Colonic mucosa (tissue), 4 donors: ENCODE measurements around the gene CPT1B. TPM values are rescaled to one million over a fixed set of nuclear protein-coding genes. Genes with fewer than 3 reads are reported as not detected.

Experiments used
- DNase-seq: peaks from one replicate; pipeline ENCODE4 v3.0.0-alpha.2; 2020
- H3K27ac ChIP-seq: fragments of 200-600 bp; one replicate; pipeline ENCODE4 v1.8.0; 2021
- H3K27me3 ChIP-seq: fragments of 200-600 bp; one replicate; pipeline ENCODE4 v1.8.0; 2021
- H3K36me3 ChIP-seq: fragments of 200-600 bp; one replicate; pipeline ENCODE4 v1.8.0; 2021
- H3K4me1 ChIP-seq: fragments of 200-600 bp; one replicate; pipeline ENCODE4 v1.8.0; 2021; ENCODE audit warnings: mild to moderate bottlenecking
- H3K4me3 ChIP-seq: fragments of 200-600 bp; one replicate; pipeline ENCODE4 v1.8.0; 2021
- H3K9ac ChIP-seq, 2 donors: one replicate each; pipeline ENCODE4 v1.7.0; 2013; ENCODE audit warnings: control low read depth in 2 of 2, low read depth in 2 of 2, low read length in 2 of 2
- H3K9me3 ChIP-seq: fragments of 200-600 bp; one replicate; pipeline ENCODE4 v1.8.0; 2021
- CTCF ChIP-seq: fragments of 200-600 bp; IDR thresholded peaks from one replicate; pipeline ENCODE4 v1.8.0; 2022; ENCODE audit warnings: antibody characterized with exemption, mild to moderate bottlenecking
- intact Hi-C: fragments of 100-400 bp; cut with DNase I; formaldehyde crosslinking; loops from one replicate; pipeline ENCODE4 v1.14.1; 2022
- total RNA-seq, 2 donors: library from RNA; stranded (reverse); fragmentation: NEBNext Ultra II Directional in 1 of 2; extraction: Animal tissue kit (Norgen Biotek cat#: 25700) in 1 of 2; gene quantifications; one replicate each; pipeline ENCODE4 v1.2.1, GENCODE V29; 2021
- donor health status: healthy.
- donor health status: DM: no; HTN: no; CAD: no.
- donor health status: DM: no; HTN: no; CAD: no.

CPT1B gene
- total RNA-seq, 2 donors from 2014 or later: 20.1 to 21.7 TPM

- intact Hi-C loops: no loop called here
- H3K4me3 ChIP-seq: peak within 1 kb of the TSS; percentile 55
- no peaks in the 10 kb centered on the region for H3K36me3 ChIP-seq
- H3K27ac ChIP-seq: peak within 1 kb of the TSS; percentile 100
- H3K9me3 ChIP-seq: no peaks in the 10 kb centered on the region
- TF ChIP-seq CTCF: no peak
- DNase-seq: peak; percentile 89
- peaks cover 6% of the 10 kb centered on the region for H3K4me1 ChIP-seq
- peak within 1 kb of the TSS; percentile 95 to 98 for H3K9ac ChIP-seq
- H3K27me3 ChIP-seq: no peaks in the 10 kb centered on the region
These were observed 48.2 kb downstream of the CPT1B start, which contains the start of gene TYMP for GRCh38 chr22:50529897-50530579. TYMP (minus strand) TSS chr22:50530012; CDS start chr22:50529709, 303 bp downstream.

GRCh38 chr22:50529416-50529896 lies 48.8 kb downstream of the CPT1B start:
- Histone ChIP-seq H3K36me3 (no peaks in the 10 kb centered on the region), H3K9me3 (no peaks in the 10 kb centered on the region), H3K4me1 (peaks cover 6% of the 10 kb centered on the region), H3K4me3 (peak overlapping the region; percentile 55), H3K27me3 (no peaks in the 10 kb centered on the region), H3K9ac (peak overlapping the region; percentile 95 to 98), H3K27ac (peak overlapping the region; percentile 100)
- TF ChIP-seq CTCF: no peak
- intact Hi-C loops: no loop called here
- no peak for DNase-seq

GRCh38 chr22:50528682-50529415 lies 49.4 kb downstream of the CPT1B start:
- H3K9me3 ChIP-seq: no peaks in the 10 kb centered on the region
- no peak for DNase-seq
- no peaks in the 10 kb centered on the region for H3K27me3 ChIP-seq
- TF ChIP-seq CTCF: no peak
- peaks cover 12% of the 10 kb centered on the region for H3K4me1 ChIP-seq
- peak overlapping the region; percentile 95 to 98 for H3K9ac ChIP-seq
- H3K36me3 ChIP-seq: no peaks in the 10 kb centered on the region
- H3K27ac ChIP-seq: peak overlapping the region; percentile 100
- H3K4me3 ChIP-seq: peak overlapping the region; percentile 55
- intact Hi-C loops: no loop called here

GRCh38 chr22:50527921-50528681 lies 50.1 kb downstream of the CPT1B start:
- peak overlapping the region; percentile 55 for H3K4me3 ChIP-seq
- intact Hi-C loops: no loop called here
- no peak for TF ChIP-seq CTCF
- peaks cover 6% of the 10 kb centered on the region for H3K36me3 ChIP-seq
- no peak overlapping the region for H3K9ac ChIP-seq
- DNase-seq: no peak
- H3K9me3 ChIP-seq: no peaks in the 10 kb centered on the region
- H3K27ac ChIP-seq: peak overlapping the region; percentile 100
- peaks cover 16% of the 10 kb centered on the region for H3K4me1 ChIP-seq
- H3K27me3 ChIP-seq: no peaks in the 10 kb centered on the region
